Adrenal gland (tissue), 12 donors: Measurements from ENCODE around the gene SBDS. TPM values are rescaled to one million over a fixed set of nuclear protein-coding genes. Genes with fewer than 3 reads are reported as not detected.
"Not testable (repeated sequence)": the region's sequence is repeated elsewhere in the genome, so short reads cannot be mapped to it uniquely, and the experiment has no call there.

Experiments
- DNase-seq, 7 donors: peaks; one replicate each; pipeline ENCODE4 v3.0.0-alpha.2; 2019 to 2020
- H3K27ac ChIP-seq, 5 donors: fragments of 200-600 bp; sonication (generic) in 4 of 5; 1 replicate in 3 of 5; 2 replicates in 2 of 5; pipeline versions ENCODE4 v1.5.1 to v1.8.0; 2016 to 2020; ENCODE audit warnings: mild to moderate bottlenecking in 1 of 5
- H3K27me3 ChIP-seq: fragments of 200-600 bp; 2 replicates; pipeline ENCODE4 v1.8.0; 2021
- H3K36me3 ChIP-seq, 2 donors: fragments of 200-600 bp; replicated peaks in 1 of 2; 1 replicate in 1 of 2; 2 replicates in 1 of 2; pipeline versions ENCODE4 v1.5.1 to v1.8.0; 2018 to 2022
- H3K4me1 ChIP-seq, 2 donors: fragments of 200-600 bp; replicated peaks in 1 of 2; 1 replicate in 1 of 2; 2 replicates in 1 of 2; pipeline versions ENCODE4 v1.5.1 to v1.8.0; 2018 to 2021
- H3K4me3 ChIP-seq, 4 donors: fragments of 200-600 bp; sonication (generic) in 3 of 4; one replicate each; pipeline ENCODE4 v1.5.1; 2016 to 2018
- H3K9me3 ChIP-seq, 3 donors: fragments of 200-600 bp; sonication (generic) in 1 of 3; replicated peaks in 1 of 3; 1 replicate in 2 of 3; 2 replicates in 1 of 3; pipeline versions ENCODE4 v1.5.1 to v1.8.0; 2016 to 2021
- CTCF ChIP-seq, 6 experiments: fragments of 450-650 bp in 4 of 6; fragments of 200-600 bp in 2 of 6; sonication (generic) in 1 of 6; IDR thresholded peaks; 1 replicate in 5 of 6; 2 replicates in 1 of 6; pipeline versions ENCODE4 v1.5.1 to v1.8.0; 2016 to 2021; ENCODE audit warnings: antibody characterized with exemption in 6 of 6, mild to moderate bottlenecking in 2 of 6, moderate library complexity in 1 of 6
- POLR2A ChIP-seq, 2 donors: fragments of 450-650 bp; IDR thresholded peaks; one replicate each; pipeline ENCODE4 v1.6.1; 2017; ENCODE audit warnings: antibody characterized with exemption in 2 of 2, mild to moderate bottlenecking in 2 of 2, moderate library complexity in 1 of 2
- WGBS, 4 donors: extraction: QIAGEN DNeasy Blood & Tissue Kit in 2 of 4; methylation state at CpG; one replicate each; pipeline versions ENCODE4 v1.1.5 to v1.1.7; 2013 to 2017; 5-methylcytosine and 5-hydroxymethylcytosine counted together
- intact Hi-C, 2 donors: fragments of 100-400 bp; cut with DNase I; formaldehyde crosslinking; loops; one replicate each; pipeline versions ENCODE4 v1.14.1 to v1.15.0; 2022 to 2023
- polyA plus RNA-seq, 3 donors: library from polyadenylated mRNA; stranded (reverse); fragments of 200-250 nt in 2 of 3; fragments of 350-450 nt in 1 of 3; fragmentation: Illumina TruSeq in 1 of 3; extraction: RNeasy Lipid Tissue Mini Kit (QIAGEN cat#74804) in 1 of 3; gene quantifications; one replicate each; pipeline ENCODE4 v1.2.3, GENCODE V29; 2013 to 2014
- total RNA-seq, 9 donors: library from RNA; depleted of rRNA in 4 of 9; stranded (reverse); fragments of >200 nt in 4 of 9; fragments of 120-200 nt in 1 of 9; fragmentation: NEBNext Ultra II Directional in 1 of 9; extraction: Animal tissue kit (Norgen Biotek cat#: 25700) in 1 of 9; gene quantifications; one replicate each; pipeline versions ENCODE4 v1.1.0 to v1.2.4, GENCODE V29; 2013 to 2023
- donor health status: healthy with polysubstance abuse.
- donor health status: Bipolar disorder and iron deficiency.
- donor health status: DM: yes; HTN: yes; CAD: no.
- donor health status: DM: no; HTN: no; CAD: no.
- donor health status: DM: no; HTN: no; CAD: no.
- donor health status: DM: yes; HTN: yes; CAD: no.

Gene SBDS
- total and polyA plus RNA-seq, 12 donors, result 71.8 to 245 (median 99.3) TPM

DNA sequence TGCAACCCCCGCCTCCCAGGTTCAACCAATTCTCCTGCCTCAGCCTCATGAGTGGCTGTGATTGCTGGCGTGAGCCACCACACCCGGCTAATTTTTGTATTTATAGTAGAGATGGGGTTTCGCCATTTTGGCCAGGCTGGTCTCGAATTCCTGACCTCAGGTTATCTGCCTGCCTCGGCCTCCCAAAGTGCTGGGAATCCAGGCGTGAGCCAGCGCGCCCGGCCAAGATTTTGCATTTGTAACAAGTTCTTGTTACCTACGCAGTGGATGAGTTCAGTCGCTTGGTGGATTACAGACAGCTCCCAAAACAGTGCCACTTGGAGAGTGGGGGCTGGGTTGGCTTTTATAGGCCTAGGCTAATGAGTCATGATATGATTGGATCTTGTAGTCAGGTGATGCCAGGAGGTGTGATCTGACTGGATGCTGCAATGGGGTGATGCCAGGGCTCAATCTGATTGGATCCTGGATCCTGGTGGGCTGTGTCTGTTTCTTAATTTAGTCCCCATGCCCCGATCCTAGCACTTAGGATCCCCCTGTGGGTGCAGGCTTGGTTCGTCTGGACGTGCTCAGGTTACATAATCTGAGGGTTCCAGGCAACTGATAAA, 20.3 kb downstream of the SBDS start:
- Histone ChIP-seq H3K9me3 (no peaks in the 10 kb centered on the region), H3K4me1 (no peaks in the 10 kb centered on the region), H3K36me3 (no peaks in the 10 kb centered on the region), H3K4me3 (no peak overlapping the region), H3K27ac (no peak overlapping the region), H3K27me3 (no peaks in the 10 kb centered on the region)
- intact Hi-C loops, result no loop called here
- DNase-seq, result no peak
- TF ChIP-seq CTCF (IDR thresholded peaks at IDR 0.05) (no peak), POLR2A (IDR thresholded peaks at IDR 0.05) (no peak)
- 86 to 94% (median 88%) methylated on average over 13 to 15 of the region's 15 CpGs for WGBS, 4 donors

GRCh38 chr7:66970310-66970709, 25.1 kb downstream of the SBDS start:
- Histone ChIP-seq H3K4me3 (no peak overlapping the region), H3K9me3 (no peaks in the 10 kb centered on the region), H3K36me3 (no peaks in the 10 kb centered on the region), H3K27ac (no peak overlapping the region), H3K27me3 (no peaks in the 10 kb centered on the region), H3K4me1 (no peaks in the 10 kb centered on the region)
- peak in 1 of 7 donors; percentile 1 for DNase-seq
- WGBS, 4 donors, result 75 to 83% (median 77%) methylated on average over 4 to 5 of the region's 5 CpGs
- TF ChIP-seq CTCF (IDR thresholded peaks at IDR 0.05) (no peak), POLR2A (IDR thresholded peaks at IDR 0.05) (no peak)
- intact Hi-C loops, result no loop called here

- peak in 1 of 7 donors; percentile 4 for DNase-seq
- H3K27ac ChIP-seq, H3K36me3 ChIP-seq, H3K4me3 ChIP-seq, H3K27me3 ChIP-seq, H3K4me1 ChIP-seq, intact Hi-C loops, H3K9me3 ChIP-seq: not testable (repeated sequence)
- 89 to 98% (median 96%) methylated on average over 5 of the region's 5 CpGs for WGBS, 4 donors
Observed at GRCh38 chr7:66969001-66969400, 26.4 kb downstream of the SBDS start.

DNA sequence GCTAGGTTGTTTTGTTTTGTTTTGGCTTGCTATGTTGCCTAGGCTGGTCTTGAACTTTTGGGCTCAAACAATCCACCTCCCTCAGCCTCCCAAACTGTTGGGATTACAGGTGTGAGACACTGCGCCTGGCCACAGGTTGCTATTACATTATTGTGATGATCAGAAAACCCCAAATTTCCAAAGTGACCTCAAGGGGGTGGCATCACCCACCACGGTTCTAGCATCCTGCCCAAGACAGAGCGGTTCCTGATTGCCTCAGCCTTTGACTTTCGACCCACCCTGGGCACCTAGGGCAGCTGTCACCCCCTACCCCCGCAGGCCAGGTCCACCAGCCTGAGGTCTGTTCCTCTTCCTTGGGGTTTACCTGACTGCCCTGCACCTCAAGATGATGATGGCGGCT, 28.4 kb downstream of the SBDS start:
- 72 to 87% (median 83%) methylated on average over 6 of the region's 6 CpGs for WGBS, 4 donors
- no peaks in the 10 kb centered on the region for H3K36me3 ChIP-seq
- H3K4me3 ChIP-seq, result no peak overlapping the region
- no peak overlapping the region for H3K27ac ChIP-seq
- intact Hi-C loops, result no loop called here
- no peaks in the 10 kb centered on the region for H3K4me1 ChIP-seq
- no peaks in the 10 kb centered on the region for H3K27me3 ChIP-seq
- DNase-seq, result peak in 1 of 7 donors; percentile 1
- TF ChIP-seq CTCF (IDR thresholded peaks at IDR 0.05), result no peak
- no peak for TF ChIP-seq POLR2A (IDR thresholded peaks at IDR 0.05)
- H3K9me3 ChIP-seq, result no peaks in the 10 kb centered on the region

DNA sequence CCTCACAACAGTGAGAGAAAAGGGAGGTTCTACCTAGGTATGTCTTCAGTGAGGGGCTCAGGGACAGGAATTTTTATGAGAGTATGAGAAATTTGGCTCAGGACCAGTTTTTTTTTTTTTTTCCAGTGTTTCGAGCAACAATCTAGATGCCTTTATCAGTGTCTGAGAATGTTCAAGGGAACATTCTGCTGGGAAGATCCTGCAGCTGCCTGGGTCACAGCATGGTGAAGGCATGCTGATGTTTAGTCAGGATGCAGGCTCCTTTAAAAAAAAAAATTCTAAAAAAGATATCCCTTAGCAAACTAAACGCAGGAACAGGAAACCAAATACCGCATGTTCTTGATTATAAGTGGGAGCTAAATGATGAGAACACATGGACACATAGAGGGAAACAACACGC, 31.0 kb downstream of the SBDS start:
- no peak overlapping the region for H3K27ac ChIP-seq
- TF ChIP-seq POLR2A (IDR thresholded peaks at IDR 0.05), result no peak
- no peak for TF ChIP-seq CTCF (IDR thresholded peaks at IDR 0.05)
- no peaks in the 10 kb centered on the region for H3K27me3 ChIP-seq
- no peaks in the 10 kb centered on the region for H3K9me3 ChIP-seq
- intact Hi-C loops, result no loop called here
- 19 to 36% (median 33%) methylated on average over 4 of the region's 4 CpGs for WGBS, 4 donors
- H3K4me1 ChIP-seq, result no peaks in the 10 kb centered on the region
- H3K4me3 ChIP-seq, result no peak overlapping the region
- H3K36me3 ChIP-seq, result no peaks in the 10 kb centered on the region
- DNase-seq, result peak in 2 of 7 donors; percentile 37 to 52
